NCI-H128 (cell line): ENCODE results near the gene GABRB2.

ENCODE experiments used
- DNase-seq: peaks from one replicate; lab custom pipeline; 2025; ENCODE audit not compliant: unreplicated experiment; lab: John Stamatoyannopoulos, UW

Gene GABRB2

GRCh38 chr5:161481922-161482321 is 64.6 kb downstream of the GABRB2 start:
- no peak for DNase-seq

- DNase-seq: no peak
These were observed 75.1 kb downstream of the GABRB2 start for GRCh38 chr5:161471211-161471950.

- no peak for DNase-seq
These were observed 78.8 kb downstream of the GABRB2 start for GRCh38 chr5:161467703-161468102.

GRCh38 chr5:161460741-161461140 is 85.8 kb downstream of the GABRB2 start:
- no peak for DNase-seq

GRCh38 chr5:161446655-161447054 is 99.9 kb downstream of the GABRB2 start:
- DNase-seq: no peak

GRCh38 chr5:161442471-161442870 is 104.1 kb downstream of the GABRB2 start:
- DNase-seq: no peak

- DNase-seq: no peak
These were observed 113.7 kb downstream of the GABRB2 start for GRCh38 chr5:161432798-161433197.

- no peak for DNase-seq
These were observed 114.6 kb downstream of the GABRB2 start for GRCh38 chr5:161431963-161432362.

GRCh38 chr5:161421067-161421466 is 125.5 kb downstream of the GABRB2 start:
- DNase-seq: no peak

GRCh38 chr5:161420521-161420920 is 126.0 kb downstream of the GABRB2 start:
- no peak for DNase-seq

GRCh38 chr5:161414896-161415295 is 131.6 kb downstream of the GABRB2 start:
- DNase-seq: no peak

GRCh38 chr5:161414037-161414436 is 132.5 kb downstream of the GABRB2 start:
- DNase-seq: no peak

GRCh38 chr5:161412792-161413191 is 133.7 kb downstream of the GABRB2 start:
- no peak for DNase-seq

- DNase-seq: no peak
These were observed 135.4 kb downstream of the GABRB2 start for GRCh38 chr5:161411156-161411555.

GRCh38 chr5:161410640-161411039 is 135.9 kb downstream of the GABRB2 start:
- no peak for DNase-seq

GRCh38 chr5:161409471-161409870 is 137.1 kb downstream of the GABRB2 start:
- DNase-seq: no peak

- DNase-seq: no peak
These were observed 139.6 kb downstream of the GABRB2 start for GRCh38 chr5:161406880-161407279.

- no peak for DNase-seq
These were observed 142.5 kb downstream of the GABRB2 start for GRCh38 chr5:161403996-161404395.

- no peak for DNase-seq
These were observed 143.4 kb downstream of the GABRB2 start for GRCh38 chr5:161403121-161403520.

GRCh38 chr5:161400583-161400982 is 145.9 kb downstream of the GABRB2 start:
- no peak for DNase-seq

GRCh38 chr5:161399996-161400562 is 146.4 kb downstream of the GABRB2 start:
- DNase-seq: no peak

- no peak for DNase-seq
These were observed 149.1 kb downstream of the GABRB2 start for GRCh38 chr5:161397448-161397847.

- DNase-seq: no peak
These were observed 150.4 kb downstream of the GABRB2 start for GRCh38 chr5:161396171-161396570.
